HL-60 (cell line): ENCODE measurements around the gene THNSL1.

ENCODE experiments used
- DNase-seq, 2 experiments: peaks; one replicate each; pipeline ENCODE4 v3.0.0-alpha.2; 2010 to 2020; ENCODE audit warnings: low read depth in 1 of 2, low spot score in 1 of 2
- H3K27ac ChIP-seq: fragments of 250-450 bp; sonication (Bioruptor Pico); replicated peaks from 2 replicates; pipeline ENCODE4 v1.5.1; 2020; ENCODE audit warnings: mild to moderate bottlenecking, moderate library complexity
- H3K27me3 ChIP-seq: fragments of 250-450 bp; sonication (Bioruptor Pico); 2 replicates; pipeline ENCODE4 v1.5.1; 2021; ENCODE audit warnings: mild to moderate bottlenecking, moderate library complexity; ENCODE audit not compliant: insufficient read depth, poor library complexity, severe bottlenecking
- H3K4me3 ChIP-seq: replicated peaks from 2 replicates; pipeline ENCODE4 v1.5.1; 2011; ENCODE audit warnings: mild to moderate bottlenecking, control low read depth, low read length; ENCODE audit not compliant: insufficient read depth
- CTCF ChIP-seq: IDR thresholded peaks from one replicate; pipeline ENCODE4 v1.5.1; 2011; ENCODE audit warnings: low read length, control low read depth, inconsistent platforms; ENCODE audit not compliant: insufficient read depth
- GABPA ChIP-seq: IDR thresholded peaks from 2 replicates; pipeline ENCODE4 v1.6.1; 2012; ENCODE audit warnings: low read depth
- POLR2AphosphoS5 ChIP-seq: IDR thresholded peaks from 2 replicates; pipeline ENCODE4 v1.6.1; 2012; ENCODE audit warnings: low read depth
- REST ChIP-seq: IDR thresholded peaks from 2 replicates; pipeline ENCODE4 v1.6.1; 2012; ENCODE audit warnings: low read depth; ENCODE audit not compliant: insufficient replicate concordance
- SPI1 ChIP-seq: IDR thresholded peaks from 2 replicates; pipeline ENCODE4 v1.6.1; 2012; ENCODE audit warnings: low read depth, mild to moderate bottlenecking, borderline replicate concordance

Gene THNSL1

GRCh38 chr10:24969841-24970281, 46.6 kb upstream of the THNSL1 start:
- no peak overlapping the region for H3K4me3 ChIP-seq
- no peak for TF ChIP-seq POLR2AphosphoS5
- TF ChIP-seq CTCF, result no peak
- no peak for TF ChIP-seq REST
- TF ChIP-seq GABPA, result no peak
- no peak for TF ChIP-seq SPI1
- DNase-seq, result no peak
- no peaks in the 10 kb centered on the region for H3K27me3 ChIP-seq
- H3K27ac ChIP-seq, result no peak overlapping the region

- TF ChIP-seq SPI1 (no peak), REST (no peak), POLR2AphosphoS5 (no peak), CTCF (no peak), GABPA (no peak)
- H3K27me3 ChIP-seq, result no peaks in the 10 kb centered on the region
- DNase-seq, result no peak
Observed at GRCh38 chr10:24971374-24971773, 45.0 kb upstream of the THNSL1 start.

GRCh38 chr10:24973163-24973562, 43.2 kb upstream of the THNSL1 start:
- Histone ChIP-seq H3K4me3 (no peak overlapping the region), H3K27ac (no peak overlapping the region), H3K27me3 (no peaks in the 10 kb centered on the region)
- DNase-seq, result no peak
- no peak for TF ChIP-seq POLR2AphosphoS5
- TF ChIP-seq GABPA, result no peak
- no peak for TF ChIP-seq CTCF
- no peak for TF ChIP-seq SPI1
- TF ChIP-seq REST, result no peak

More at GRCh38 chr10:24971374-24971773, 45.0 kb upstream of the THNSL1 start:
- no peak overlapping the region for H3K4me3 ChIP-seq
- no peak overlapping the region for H3K27ac ChIP-seq
